UCSD-AML1 (cell line): ENCODE measurements around the gene RNASE13.
"Not testable (repeated sequence)": the region's sequence is repeated elsewhere in the genome, so short reads cannot be mapped to it uniquely, and the experiment has no call there.

Experiments
- DNase-seq: peaks from one replicate; lab custom pipeline; 2025; ENCODE audit not compliant: unreplicated experiment; lab: John Stamatoyannopoulos, UW

Gene RNASE13

GRCh38 chr14:21023817-21024584, 10.6 kb downstream of the RNASE13 start:
- peak; percentile 27 for DNase-seq

GRCh38 chr14:21023174-21023573, 11.4 kb downstream of the RNASE13 start:
- peak; percentile 53 for DNase-seq

- DNase-seq = no peak
These were observed 11.9 kb downstream of the RNASE13 start for GRCh38 chr14:21022686-21023085.

GRCh38 chr14:21020977-21021545, 13.5 kb downstream of the RNASE13 start:
- DNase-seq = no peak

GRCh38 chr14:21019366-21019765, 15.2 kb downstream of the RNASE13 start:
- no peak for DNase-seq

GRCh38 chr14:21018781-21019180, 15.8 kb downstream of the RNASE13 start:
- no peak for DNase-seq

- DNase-seq = no peak
These were observed 16.3 kb downstream of the RNASE13 start for GRCh38 chr14:21018286-21018685.

GRCh38 chr14:21017528-21018245, 16.9 kb downstream of the RNASE13 start:
- peak; percentile 67 for DNase-seq

- no peak for DNase-seq
These were observed 18.0 kb downstream of the RNASE13 start for GRCh38 chr14:21016413-21017190.

- no peak for DNase-seq
These were observed 19.3 kb downstream of the RNASE13 start for GRCh38 chr14:21015312-21015711.

- peak; percentile 71 for DNase-seq
These were observed 19.8 kb downstream of the RNASE13 start for GRCh38 chr14:21014761-21015190.

- DNase-seq = no peak
These were observed 23.5 kb downstream of the RNASE13 start for GRCh38 chr14:21011136-21011535.

- not testable (repeated sequence) for DNase-seq
These were observed 24.9 kb downstream of the RNASE13 start for GRCh38 chr14:21009721-21010120.

- no peak for DNase-seq
These were observed 30.7 kb downstream of the RNASE13 start for GRCh38 chr14:21003788-21004346.

- no peak for DNase-seq
These were observed 33.4 kb downstream of the RNASE13 start for GRCh38 chr14:21001218-21001617.

GRCh38 chr14:20999591-20999990, 35.0 kb downstream of the RNASE13 start:
- no peak for DNase-seq

- DNase-seq = no peak
These were observed 35.8 kb downstream of the RNASE13 start, which contains the start of gene SLC39A2 for GRCh38 chr14:20998674-20999366. Gene SLC39A2, plus strand, starts transcription at chr14:20999293. Its CDS starts 154 bp downstream, at chr14:20999447.

- no peak for DNase-seq
These were observed 36.5 kb downstream of the RNASE13 start for GRCh38 chr14:20998139-20998538.

GRCh38 chr14:20997564-20997963, 37.0 kb downstream of the RNASE13 start:
- no peak for DNase-seq

GRCh38 chr14:20997115-20997514, 37.5 kb downstream of the RNASE13 start:
- DNase-seq = no peak
